Measurements from ENCODE around the gene SH2D3A.

- TF ChIP-seq, protein P1, sequence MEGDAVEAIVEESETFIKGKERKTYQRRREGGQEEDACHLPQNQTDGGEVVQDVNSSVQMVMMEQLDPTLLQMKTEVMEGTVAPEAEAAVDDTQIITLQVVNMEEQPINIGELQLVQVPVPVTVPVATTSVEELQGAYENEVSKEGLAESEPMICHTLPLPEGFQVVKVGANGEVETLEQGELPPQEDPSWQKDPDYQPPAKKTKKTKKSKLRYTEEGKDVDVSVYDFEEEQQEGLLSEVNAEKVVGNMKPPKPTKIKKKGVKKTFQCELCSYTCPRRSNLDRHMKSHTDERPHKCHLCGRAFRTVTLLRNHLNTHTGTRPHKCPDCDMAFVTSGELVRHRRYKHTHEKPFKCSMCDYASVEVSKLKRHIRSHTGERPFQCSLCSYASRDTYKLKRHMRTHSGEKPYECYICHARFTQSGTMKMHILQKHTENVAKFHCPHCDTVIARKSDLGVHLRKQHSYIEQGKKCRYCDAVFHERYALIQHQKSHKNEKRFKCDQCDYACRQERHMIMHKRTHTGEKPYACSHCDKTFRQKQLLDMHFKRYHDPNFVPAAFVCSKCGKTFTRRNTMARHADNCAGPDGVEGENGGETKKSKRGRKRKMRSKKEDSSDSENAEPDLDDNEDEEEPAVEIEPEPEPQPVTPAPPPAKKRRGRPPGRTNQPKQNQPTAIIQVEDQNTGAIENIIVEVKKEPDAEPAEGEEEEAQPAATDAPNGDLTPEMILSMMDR (IDR thresholded peaks at IDR 0.05) = no peak
- TF ChIP-seq POLR2A (IDR thresholded peaks at IDR 0.05) = no peak
Measured at GRCh38 chr19:6800991-6801484, 33.8 kb upstream of the SH2D3A start.
